Activated CD4-positive, alpha-beta memory T cell treated with anti-CD3 and anti-CD28 coated beads, Interleukin-2, amount 10 ng/mL, durations not matched to agents 7 days and 5 days (primary cell): Measurements from ENCODE around the gene NAALADL2. TPM values are rescaled to one million over a fixed set of nuclear protein-coding genes. Genes with fewer than 3 reads are reported as not detected.
"Not testable (repeated sequence)": the region's sequence is repeated elsewhere in the genome, so short reads cannot be mapped to it uniquely, and the experiment has no call there.

ENCODE experiments used
- CTCF ChIA-PET: fragments of 350-600 bp; sonication (Branson Sonifier 250); formaldehyde crosslinking; loops from one replicate; lab custom pipeline; 2021; ENCODE audit warnings: antibody characterized with exemption, inconsistent platforms; lab: Charles Lee
- POLR2A ChIA-PET: fragments of 350-600 bp; sonication (Branson Sonifier 250); formaldehyde crosslinking; loops from one replicate; lab custom pipeline; 2021; ENCODE audit warnings: antibody characterized with exemption; lab: Charles Lee
- DNase-seq: peaks from one replicate; pipeline ENCODE4 v3.0.0-alpha.2; 2020
- H3K27ac Mint-ChIP-seq: one replicate; pipeline ENCODE4 v1.8.0; 2021; ENCODE audit warnings: mild to moderate bottlenecking, mixed read lengths
- H3K27me3 Mint-ChIP-seq: one replicate; pipeline ENCODE4 v1.8.0; 2021; ENCODE audit warnings: mixed read lengths
- H3K36me3 Mint-ChIP-seq: one replicate; pipeline ENCODE4 v1.8.0; 2021; ENCODE audit warnings: low read depth, mixed read lengths
- H3K4me1 Mint-ChIP-seq: one replicate; pipeline ENCODE4 v1.8.0; 2021; ENCODE audit warnings: mixed read lengths
- H3K4me3 Mint-ChIP-seq: one replicate; pipeline ENCODE4 v1.8.0; 2021; ENCODE audit warnings: mild to moderate bottlenecking, mixed read lengths
- H3K9me3 Mint-ChIP-seq: one replicate; pipeline ENCODE4 v1.8.0; 2021; ENCODE audit warnings: mixed read lengths
- total RNA-seq, 2 experiments: library from RNA; stranded (reverse); gene quantifications; one replicate each; pipeline ENCODE4 v1.2.3, GENCODE V29; 2021

NAALADL2 gene
- total RNA-seq, 2 experiments from 2014 or later = not detected

DNA sequence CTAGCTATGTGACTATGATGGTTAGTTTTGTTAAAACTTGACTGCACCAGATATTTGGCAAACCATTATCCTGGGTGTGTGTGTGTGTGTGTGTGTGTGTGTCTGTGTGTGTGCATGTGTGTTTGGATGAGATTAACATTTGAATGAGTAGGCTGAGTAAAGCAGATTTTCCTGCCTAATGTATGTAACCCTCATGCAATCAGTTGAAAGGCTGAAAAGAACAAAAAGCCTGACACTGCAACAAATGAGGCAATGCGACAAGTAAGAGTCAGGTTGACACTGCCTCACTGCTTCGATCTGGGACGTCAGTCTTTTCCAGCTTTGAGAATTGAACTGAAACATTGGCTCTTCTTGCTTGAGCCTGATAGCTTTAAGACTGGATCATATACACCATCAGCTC lies 643.0 kb downstream of the NAALADL2 start:
- Mint-ChIP-seq H3K4me3 (no peak overlapping the region), H3K27me3 (no peaks in the 10 kb centered on the region), H3K27ac (no peak overlapping the region), H3K4me1 (no peaks in the 10 kb centered on the region), H3K9me3 (peaks cover 2% of the 10 kb centered on the region), H3K36me3 (no peaks in the 10 kb centered on the region)
- POLR2A ChIA-PET = no interaction called here
- CTCF ChIA-PET = no interaction called here
- no peak for DNase-seq

DNA sequence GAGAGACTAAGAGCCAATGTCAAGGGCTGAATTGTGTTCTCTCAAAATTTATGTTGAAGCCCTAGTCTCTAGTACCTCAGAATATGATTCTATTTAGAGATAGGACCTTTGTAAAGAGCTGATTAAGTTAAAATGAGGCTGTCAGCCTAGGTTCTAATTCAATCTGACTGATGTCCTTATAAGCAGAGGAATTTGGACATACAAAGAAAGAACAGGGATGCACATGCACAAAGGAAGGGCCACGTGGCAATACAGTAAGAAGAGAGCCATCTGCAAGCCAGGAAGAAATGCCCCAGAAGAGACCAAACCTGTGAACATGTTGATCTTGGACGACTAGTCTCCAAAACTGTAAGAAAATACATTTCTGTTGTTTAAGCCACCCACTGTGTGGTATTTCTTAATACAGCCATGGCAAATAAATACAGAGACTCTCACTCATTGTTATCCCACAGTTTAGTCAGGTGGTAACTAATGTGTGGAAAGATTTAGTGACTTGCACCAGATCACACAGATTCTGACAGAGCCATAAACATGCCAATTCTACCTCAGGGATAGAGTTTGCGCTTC lies 652.2 kb downstream of the NAALADL2 start:
- Mint-ChIP-seq H3K9me3 (peaks cover 4% of the 10 kb centered on the region), H3K27me3 (no peaks in the 10 kb centered on the region), H3K4me3 (no peak overlapping the region), H3K36me3 (no peaks in the 10 kb centered on the region), H3K4me1 (no peaks in the 10 kb centered on the region), H3K27ac (no peak overlapping the region)
- ChIA-PET POLR2A (no interaction called here), CTCF (no interaction called here)
- DNase-seq = no peak

DNA sequence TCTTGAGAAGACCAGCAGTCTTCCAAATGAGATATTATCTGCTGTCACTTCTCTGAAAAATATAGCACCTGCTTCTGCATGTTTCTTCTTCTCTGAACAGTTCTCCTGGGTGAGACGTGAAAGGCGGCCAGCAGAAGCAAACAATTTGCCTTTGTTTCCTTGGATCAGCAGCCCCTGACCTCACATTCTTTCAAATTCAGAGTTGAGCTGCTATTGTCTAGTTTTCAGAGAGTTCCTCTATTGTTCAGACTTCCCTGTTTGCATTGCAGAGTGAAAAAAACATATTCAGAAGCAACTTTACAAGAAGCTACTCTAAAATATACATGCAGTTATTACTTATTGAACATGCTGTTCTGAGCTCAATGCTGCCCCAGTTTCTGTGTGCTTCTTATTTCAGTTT lies 653.6 kb downstream of the NAALADL2 start:
- Mint-ChIP-seq H3K27me3 (no peaks in the 10 kb centered on the region), H3K4me1 (no peaks in the 10 kb centered on the region), H3K27ac (no peak overlapping the region), H3K9me3 (peaks cover 2% of the 10 kb centered on the region), H3K36me3 (no peaks in the 10 kb centered on the region), H3K4me3 (no peak overlapping the region)
- ChIA-PET POLR2A (no interaction called here), CTCF (no interaction called here)
- DNase-seq = no peak

DNA sequence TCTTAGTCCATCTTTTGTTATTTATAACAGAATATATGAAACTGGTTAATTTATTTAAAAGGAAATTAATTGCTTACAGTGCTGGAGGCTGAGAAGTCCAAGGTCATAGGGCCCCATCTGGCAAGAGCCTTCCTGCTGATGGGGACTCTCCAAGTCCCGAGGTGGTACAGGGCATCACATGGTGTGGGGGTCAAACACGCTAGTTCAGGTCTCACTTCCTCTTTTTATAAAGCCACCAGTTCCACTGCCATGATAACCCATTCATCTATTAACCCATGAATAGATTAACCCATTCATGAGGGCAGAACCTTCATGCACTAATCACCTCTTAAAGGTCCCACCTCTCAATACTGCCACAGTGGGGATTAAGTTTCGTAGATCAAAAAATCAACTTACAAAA lies 659.3 kb downstream of the NAALADL2 start:
- Mint-ChIP-seq H3K4me1 (no peaks in the 10 kb centered on the region), H3K9me3 (no peaks in the 10 kb centered on the region), H3K36me3 (no peaks in the 10 kb centered on the region), H3K27ac (no peak overlapping the region), H3K27me3 (no peaks in the 10 kb centered on the region), H3K4me3 (no peak overlapping the region)
- ChIA-PET CTCF (no interaction called here), POLR2A (no interaction called here)
- no peak for DNase-seq

DNA sequence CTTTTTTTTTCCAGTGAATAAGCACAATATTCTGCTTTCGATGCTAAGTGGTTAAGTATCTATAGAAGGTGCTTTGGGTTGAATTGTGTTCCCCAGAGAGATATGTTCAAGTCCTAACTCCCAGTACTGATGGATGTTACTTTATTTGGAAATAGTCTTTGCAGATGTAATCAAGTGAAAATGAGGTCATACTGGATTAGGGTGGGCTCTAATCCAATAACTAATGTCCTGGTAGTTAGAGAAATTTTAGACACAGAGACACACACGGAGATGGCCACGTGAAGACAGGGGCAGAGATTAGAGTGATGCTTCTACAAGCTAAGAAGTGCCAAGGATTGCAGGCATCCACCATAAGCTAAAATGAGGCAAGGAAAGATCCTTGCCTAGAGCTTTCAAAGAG lies 662.3 kb downstream of the NAALADL2 start:
- no peaks in the 10 kb centered on the region for H3K27me3 Mint-ChIP-seq
- CTCF ChIA-PET = no interaction called here
- no peaks in the 10 kb centered on the region for H3K36me3 Mint-ChIP-seq

DNA sequence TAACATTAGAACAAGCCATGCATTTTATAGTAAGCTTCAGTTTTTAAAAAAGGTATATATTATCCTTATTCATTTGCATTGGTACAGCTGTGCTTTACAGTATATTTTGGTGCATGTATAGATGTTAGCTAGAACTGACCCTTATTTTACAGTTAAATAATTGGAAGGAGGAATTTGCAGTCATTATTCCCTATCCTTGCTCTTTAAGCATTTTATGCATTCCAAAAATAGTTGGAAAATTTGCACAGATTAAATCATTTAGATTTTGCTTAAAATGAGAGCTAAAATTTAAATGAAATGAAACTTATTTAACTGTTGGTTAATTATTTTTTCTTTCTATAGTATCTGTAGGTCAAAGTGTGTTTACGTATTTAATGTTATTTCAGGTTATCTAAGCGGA lies 667.1 kb downstream of the NAALADL2 start:
- DNase-seq = no peak
- ChIA-PET POLR2A (no interaction called here), CTCF (no interaction called here)
- no peaks in the 10 kb centered on the region for H3K4me1 Mint-ChIP-seq
- H3K4me3 Mint-ChIP-seq = no peak overlapping the region
- no peaks in the 10 kb centered on the region for H3K27me3 Mint-ChIP-seq
- peaks cover 3% of the 10 kb centered on the region for H3K9me3 Mint-ChIP-seq
- H3K27ac Mint-ChIP-seq = no peak overlapping the region
- H3K36me3 Mint-ChIP-seq = no peaks in the 10 kb centered on the region

More for the DNA sequence above, 662.3 kb downstream of the NAALADL2 start:
- POLR2A ChIA-PET = no interaction called here
- no peak overlapping the region for H3K4me3 Mint-ChIP-seq
- DNase-seq = no peak
- H3K4me1 Mint-ChIP-seq = no peaks in the 10 kb centered on the region
- H3K27ac Mint-ChIP-seq = no peak overlapping the region
- no peaks in the 10 kb centered on the region for H3K9me3 Mint-ChIP-seq

DNA sequence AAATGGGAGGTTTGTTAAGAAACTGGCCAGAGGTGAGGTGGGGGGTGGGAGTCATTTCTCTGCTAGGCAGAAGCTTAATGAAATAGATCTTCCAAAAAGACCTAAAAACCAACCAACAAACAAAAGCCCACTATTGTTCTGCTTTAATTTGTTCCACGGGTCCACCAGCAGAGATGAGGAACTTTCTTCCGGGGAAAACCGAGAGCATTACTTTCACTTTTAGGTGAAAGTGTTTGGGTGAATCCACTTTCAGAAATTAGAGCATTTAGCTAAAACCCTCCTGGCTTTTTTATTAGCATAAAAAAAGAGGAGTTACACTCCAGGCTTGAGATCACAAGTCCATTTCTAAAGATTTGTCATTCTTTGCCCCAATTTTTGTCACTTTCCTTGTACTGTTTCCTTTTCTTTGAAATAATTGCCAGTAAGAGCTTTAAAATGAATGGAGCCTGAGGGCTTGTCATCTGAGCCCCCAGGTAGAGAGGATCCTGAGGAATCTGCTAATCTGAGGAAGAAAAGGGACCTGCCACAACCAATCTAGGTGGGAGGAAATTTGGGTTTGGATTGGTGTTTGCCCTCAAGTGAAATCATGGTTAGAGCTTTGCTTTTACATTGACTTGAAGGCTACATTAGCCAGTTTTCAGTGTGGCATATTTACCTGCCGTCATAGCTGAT lies 667.6 kb downstream of the NAALADL2 start:
- ChIA-PET CTCF (no interaction called here), POLR2A (no interaction called here)
- Mint-ChIP-seq H3K4me3 (no peak overlapping the region), H3K27me3 (no peaks in the 10 kb centered on the region), H3K4me1 (no peaks in the 10 kb centered on the region), H3K36me3 (no peaks in the 10 kb centered on the region), H3K27ac (no peak overlapping the region), H3K9me3 (peaks cover 3% of the 10 kb centered on the region)
- no peak for DNase-seq

DNA sequence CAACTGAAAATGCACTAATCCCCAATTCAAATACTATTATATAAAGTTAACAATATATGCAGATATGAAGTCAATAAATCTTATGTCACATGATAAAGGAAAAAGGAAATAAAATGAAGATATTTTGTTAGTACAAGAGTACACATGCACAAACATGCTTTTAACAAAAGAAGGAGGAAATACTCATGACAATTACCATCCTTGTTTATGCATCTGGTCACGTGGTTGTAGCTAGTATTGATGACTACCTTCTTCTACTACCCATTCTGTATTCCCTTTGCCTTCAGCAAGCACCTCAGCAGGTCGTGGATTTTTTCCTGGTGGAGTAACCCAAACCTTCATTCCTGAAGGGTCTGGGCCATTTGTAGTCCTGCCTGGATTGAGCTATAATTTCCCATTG lies 669.6 kb downstream of the NAALADL2 start:
- POLR2A ChIA-PET, CTCF ChIA-PET, DNase-seq, H3K36me3 Mint-ChIP-seq, H3K27ac Mint-ChIP-seq, H3K27me3 Mint-ChIP-seq, H3K9me3 Mint-ChIP-seq, H3K4me1 Mint-ChIP-seq, H3K4me3 Mint-ChIP-seq: not testable (repeated sequence)

DNA sequence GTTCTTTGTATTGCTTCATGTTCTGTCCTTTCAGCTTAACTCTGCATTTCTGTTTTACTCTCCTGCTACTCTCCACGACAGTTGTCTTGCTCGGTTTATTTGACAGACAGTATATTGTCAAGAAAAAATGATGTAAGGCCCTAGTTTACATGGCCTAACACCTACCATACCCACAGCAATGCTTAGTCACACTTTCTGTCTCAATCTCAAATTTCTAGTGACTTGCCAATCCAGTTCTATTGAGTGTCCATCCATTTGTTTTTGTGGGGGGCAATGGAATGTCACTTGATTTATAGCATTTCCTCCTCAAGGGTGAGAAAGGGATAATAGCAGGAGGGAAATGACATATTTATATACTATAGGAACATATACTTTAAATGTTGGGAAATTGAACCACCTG lies 676.2 kb downstream of the NAALADL2 start:
- ChIA-PET CTCF (no interaction called here), POLR2A (no interaction called here)
- DNase-seq = no peak
- H3K27me3 Mint-ChIP-seq = no peaks in the 10 kb centered on the region
- H3K4me1 Mint-ChIP-seq = no peaks in the 10 kb centered on the region
- H3K36me3 Mint-ChIP-seq = no peaks in the 10 kb centered on the region
- no peak overlapping the region for H3K4me3 Mint-ChIP-seq
- no peak overlapping the region for H3K27ac Mint-ChIP-seq
- H3K9me3 Mint-ChIP-seq = peaks cover 7% of the 10 kb centered on the region

DNA sequence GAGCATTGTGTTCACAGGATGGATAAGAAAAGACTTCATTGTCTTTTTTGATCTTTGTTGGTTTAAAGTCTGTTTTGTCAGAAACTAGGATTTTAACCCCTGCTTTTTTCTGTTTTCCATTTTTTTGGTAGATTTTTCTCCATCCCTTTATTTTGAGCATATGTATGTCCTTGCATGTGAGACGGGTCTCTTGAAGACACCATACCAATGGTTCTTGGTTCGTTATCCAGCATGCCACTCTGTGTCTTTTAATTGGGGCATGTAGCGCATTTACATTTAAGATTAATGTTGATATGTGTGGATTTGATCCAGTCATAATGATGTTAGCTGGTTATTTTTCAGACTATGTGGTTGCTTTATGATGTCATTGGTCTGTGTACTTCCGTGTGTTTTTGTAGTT lies 687.0 kb downstream of the NAALADL2 start:
- no peaks in the 10 kb centered on the region for H3K36me3 Mint-ChIP-seq
- H3K27ac Mint-ChIP-seq = no peak overlapping the region
- DNase-seq = no peak
- ChIA-PET POLR2A (no interaction called here), CTCF (no interaction called here)
- H3K4me1 Mint-ChIP-seq = no peaks in the 10 kb centered on the region
- H3K9me3 Mint-ChIP-seq = peaks cover 3% of the 10 kb centered on the region
- no peak overlapping the region for H3K4me3 Mint-ChIP-seq
- no peaks in the 10 kb centered on the region for H3K27me3 Mint-ChIP-seq

DNA sequence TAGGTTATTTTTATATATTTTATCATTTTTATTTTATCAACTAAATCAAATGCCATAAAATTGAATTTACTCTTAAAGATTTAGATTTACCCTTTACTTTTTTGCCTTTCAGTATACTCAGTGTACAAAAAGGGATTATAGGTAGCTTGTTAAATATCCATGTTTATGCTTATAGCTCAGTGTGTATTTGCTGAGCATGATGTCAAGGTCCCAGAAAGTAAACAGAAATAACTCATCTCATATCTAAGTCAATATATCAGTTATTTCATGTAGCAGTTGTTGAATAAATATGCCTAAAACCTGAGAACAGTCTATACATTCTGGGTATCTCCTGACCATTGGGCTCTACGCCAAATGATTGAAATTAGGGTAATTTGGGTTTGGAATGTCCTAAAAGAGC lies 693.8 kb downstream of the NAALADL2 start:
- CTCF ChIA-PET = no interaction called here
- no peak overlapping the region for H3K4me3 Mint-ChIP-seq

DNA sequence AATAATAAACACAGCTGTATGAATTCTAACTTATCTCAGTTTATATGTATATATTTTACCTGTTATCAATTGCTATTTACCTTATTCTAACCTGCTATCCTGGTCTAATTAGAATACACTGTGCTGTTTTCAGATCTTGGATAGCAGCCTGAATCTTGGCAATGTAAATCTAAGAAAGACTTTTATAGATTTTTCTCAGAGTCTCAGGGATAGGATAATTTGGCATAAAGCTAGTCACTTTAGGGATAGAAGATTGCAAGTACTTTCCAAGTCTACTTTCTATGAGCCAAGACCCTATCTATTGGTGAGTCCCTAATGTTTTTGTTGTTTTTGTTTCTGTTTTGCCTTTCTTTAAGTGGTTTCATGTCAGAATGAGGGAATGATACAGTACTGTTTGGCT lies 695.7 kb downstream of the NAALADL2 start:
- POLR2A ChIA-PET = no interaction called here
- no peak for DNase-seq
- peaks cover 3% of the 10 kb centered on the region for H3K9me3 Mint-ChIP-seq
- CTCF ChIA-PET = no interaction called here
- no peak overlapping the region for H3K27ac Mint-ChIP-seq
- no peaks in the 10 kb centered on the region for H3K36me3 Mint-ChIP-seq
- H3K4me1 Mint-ChIP-seq = no peaks in the 10 kb centered on the region
- no peaks in the 10 kb centered on the region for H3K27me3 Mint-ChIP-seq
- H3K4me3 Mint-ChIP-seq = no peak overlapping the region

More for the DNA sequence above, 693.8 kb downstream of the NAALADL2 start:
- Mint-ChIP-seq H3K27me3 (no peaks in the 10 kb centered on the region), H3K36me3 (no peaks in the 10 kb centered on the region), H3K4me1 (no peaks in the 10 kb centered on the region), H3K27ac (no peak overlapping the region), H3K9me3 (no peaks in the 10 kb centered on the region)
- POLR2A ChIA-PET = no interaction called here
- no peak for DNase-seq

DNA sequence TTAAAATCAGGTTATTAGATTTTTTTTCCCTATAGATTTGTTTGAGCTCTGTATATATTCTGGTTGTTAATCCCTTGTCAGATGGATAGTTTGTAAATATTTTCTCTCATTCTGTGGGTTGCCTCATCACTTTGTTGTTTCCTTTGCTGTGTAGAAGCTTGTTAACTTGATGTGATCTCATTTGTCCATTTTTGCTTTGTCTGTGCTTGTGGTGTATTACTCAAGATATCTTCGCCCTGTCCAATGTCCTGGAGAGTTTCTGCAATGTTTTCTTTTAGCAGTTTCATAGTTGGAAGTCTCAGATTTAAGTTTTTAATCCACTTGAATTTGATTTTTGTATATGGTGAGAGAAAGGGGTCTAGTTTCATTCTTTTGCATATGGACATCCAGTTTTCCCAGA lies 699.1 kb downstream of the NAALADL2 start:
- no peak overlapping the region for H3K4me3 Mint-ChIP-seq
- no peak overlapping the region for H3K27ac Mint-ChIP-seq
- CTCF ChIA-PET = interaction anchor here (0.7 kb wide), 1 partner anchor 379 kb away, joined by 4 read pairs; no protein-coding TSS in a partner anchor
- peaks cover 3% of the 10 kb centered on the region for H3K9me3 Mint-ChIP-seq
- no peak for DNase-seq
- no peaks in the 10 kb centered on the region for H3K4me1 Mint-ChIP-seq
- POLR2A ChIA-PET = no interaction called here
- no peaks in the 10 kb centered on the region for H3K36me3 Mint-ChIP-seq
- no peaks in the 10 kb centered on the region for H3K27me3 Mint-ChIP-seq

DNA sequence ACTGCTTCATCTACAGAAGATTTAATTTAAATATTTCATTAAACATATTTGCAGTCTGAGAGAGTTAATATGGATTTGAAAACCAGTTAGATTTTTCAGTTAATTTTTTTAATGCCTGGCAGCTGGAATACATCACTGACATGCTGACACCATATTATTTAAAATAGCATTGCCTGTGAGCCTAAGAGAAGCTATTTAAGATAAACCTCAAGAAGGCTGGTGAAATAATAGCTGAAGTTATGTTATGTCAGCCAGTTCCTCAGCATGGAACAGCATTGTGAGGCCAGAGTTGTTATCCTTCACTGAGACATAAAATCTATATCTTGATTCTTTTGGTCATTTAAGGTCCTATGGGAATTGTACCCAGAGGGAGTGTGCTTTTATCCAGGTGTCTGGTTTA lies 705.2 kb downstream of the NAALADL2 start:
- CTCF ChIA-PET = no interaction called here
- no peaks in the 10 kb centered on the region for H3K36me3 Mint-ChIP-seq
- no peaks in the 10 kb centered on the region for H3K9me3 Mint-ChIP-seq
- DNase-seq = no peak
- POLR2A ChIA-PET = no interaction called here
- H3K27ac Mint-ChIP-seq = no peak overlapping the region
- no peaks in the 10 kb centered on the region for H3K27me3 Mint-ChIP-seq
- H3K4me1 Mint-ChIP-seq = no peaks in the 10 kb centered on the region
- H3K4me3 Mint-ChIP-seq = no peak overlapping the region
